ELF-1 (cell line): ENCODE results near the gene FGF1.
A peak's percentile ranks its signal among the peaks of the same experiment; 100 is the strongest.

ENCODE experiments used
- DNase-seq: peaks from one replicate; pipeline ENCODE4 v3.0.0-alpha.2; 2016; ENCODE audit warnings: low read depth, low spot score

The FGF1 gene

DNA sequence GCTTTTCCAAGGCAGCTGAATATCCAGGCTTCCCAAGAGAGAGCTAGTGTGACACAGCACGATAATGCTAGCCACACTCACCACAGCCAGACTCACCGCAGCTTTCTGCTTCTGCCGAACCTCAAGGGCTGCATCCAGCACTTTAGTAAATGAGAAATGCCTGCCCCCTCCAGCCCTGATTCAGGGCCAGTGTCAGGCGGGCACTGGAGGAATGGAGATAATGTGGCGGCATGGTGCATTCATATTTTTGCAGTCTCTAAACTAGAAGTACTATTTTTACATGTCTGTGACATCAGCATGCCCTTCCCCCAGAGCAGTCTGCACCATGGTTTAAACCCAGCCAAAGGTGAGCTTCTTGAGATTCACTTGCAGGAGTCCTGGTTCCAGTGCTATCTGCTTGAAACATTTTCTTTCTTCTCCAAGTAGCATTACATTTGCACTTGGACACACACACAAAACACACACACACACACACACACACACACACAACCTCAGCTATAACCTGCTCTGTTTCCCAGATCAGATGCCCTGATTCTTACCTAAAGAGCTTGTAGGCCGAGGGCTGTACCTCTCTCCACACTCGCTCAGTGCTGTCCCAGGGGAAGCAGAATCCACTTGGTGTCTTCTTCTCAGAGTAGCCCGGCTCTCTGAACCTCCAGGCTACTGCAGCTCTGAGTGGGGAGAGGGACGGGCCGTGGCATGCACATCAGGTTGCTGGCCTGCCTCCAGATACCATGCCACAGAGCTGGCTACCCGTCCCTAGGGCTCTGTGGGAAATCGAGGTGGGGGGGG lies at the start of gene FGF1:
TSS of gene FGF1 (minus strand) at position 673 of the 792 bp plus-strand sequence. CDS start 71,963 bp downstream, outside the sequence.
- DNase-seq, result no peak

DNA sequence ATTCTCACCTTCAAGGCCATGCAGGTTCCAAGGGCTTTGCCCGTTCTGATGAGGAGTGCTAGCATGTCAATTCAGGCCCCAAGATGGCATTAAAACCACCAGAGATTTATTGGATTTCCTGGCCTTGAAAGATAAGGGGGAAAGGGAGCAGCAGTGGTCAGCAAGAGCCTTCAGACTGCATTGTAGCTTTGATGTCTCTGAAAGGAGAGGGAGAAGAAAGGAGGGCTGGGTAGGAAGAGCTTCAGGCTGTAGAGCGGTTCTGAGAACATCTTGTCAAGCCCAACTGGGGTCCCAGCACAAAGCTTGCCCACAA lies 41.8 kb upstream of the FGF1 start:
- no peak for DNase-seq

DNA sequence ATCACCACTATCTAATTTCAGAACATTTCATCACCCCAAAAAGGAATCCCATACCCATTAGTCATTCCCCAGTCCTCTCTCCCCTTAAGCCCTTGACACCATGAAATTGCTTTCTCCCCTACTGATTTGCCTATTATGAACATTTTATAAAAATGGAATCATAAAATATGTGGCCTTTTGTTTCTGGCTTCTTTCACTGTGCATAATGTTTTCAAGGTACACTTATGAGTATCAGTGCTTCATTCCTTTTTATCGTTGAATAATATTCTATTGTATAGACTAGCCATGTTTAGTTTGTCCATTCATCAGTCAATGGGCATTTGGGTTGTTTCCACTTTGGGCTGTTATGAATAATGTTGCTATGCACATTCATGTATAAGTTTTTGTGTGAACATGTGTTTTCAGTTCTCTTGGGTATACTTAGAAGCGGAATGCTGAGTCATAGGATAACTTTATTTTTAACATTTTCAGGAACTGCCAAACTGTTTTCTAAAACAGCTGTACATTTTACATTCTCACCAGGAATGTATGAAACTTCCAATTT lies 40.4 kb upstream of the FGF1 start:
- DNase-seq, result no peak

DNA sequence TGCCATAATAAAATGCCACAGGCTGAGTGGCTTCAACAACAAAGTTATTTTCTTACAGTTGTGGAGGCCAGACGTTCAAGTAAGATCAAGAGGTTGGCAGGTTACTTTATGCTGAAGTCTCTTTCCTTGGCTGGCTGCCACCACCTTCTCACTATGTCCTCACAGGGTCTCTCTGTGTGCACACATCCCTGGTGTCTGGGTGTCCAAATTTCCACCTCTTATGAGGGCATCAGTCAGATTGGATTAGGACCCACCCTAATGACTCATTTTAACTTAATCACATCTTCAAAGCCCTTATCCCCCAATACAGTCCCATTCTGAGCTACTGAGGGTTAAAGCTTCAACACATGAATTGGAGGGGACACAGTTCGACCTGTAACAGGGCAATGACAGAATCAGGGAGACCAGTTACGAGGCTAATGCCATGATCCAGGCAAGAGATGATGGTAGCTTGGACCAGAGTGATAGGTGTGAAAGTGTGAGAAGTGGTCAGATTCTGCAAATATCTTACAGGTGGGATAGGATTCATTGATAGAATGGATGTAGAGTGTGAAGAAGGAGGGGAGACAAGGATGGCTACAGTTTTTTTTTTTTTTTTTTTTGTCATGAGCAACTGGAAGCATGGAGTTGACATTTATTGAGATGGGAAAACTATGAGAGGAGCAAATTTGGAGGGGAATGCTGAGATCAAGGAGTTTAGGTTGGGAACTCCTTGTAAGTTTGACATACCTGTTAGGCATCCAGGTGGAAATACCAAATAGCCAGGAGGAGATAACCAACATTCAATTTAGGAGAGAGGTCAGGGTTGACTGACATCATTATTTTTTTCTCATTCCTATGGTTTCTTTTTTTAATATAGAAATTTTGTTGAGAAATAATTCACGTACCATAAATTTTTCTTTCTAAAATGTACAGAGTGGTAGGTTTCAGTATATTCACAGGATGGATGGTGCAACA lies 39.6 kb upstream of the FGF1 start:
- no peak for DNase-seq

DNA sequence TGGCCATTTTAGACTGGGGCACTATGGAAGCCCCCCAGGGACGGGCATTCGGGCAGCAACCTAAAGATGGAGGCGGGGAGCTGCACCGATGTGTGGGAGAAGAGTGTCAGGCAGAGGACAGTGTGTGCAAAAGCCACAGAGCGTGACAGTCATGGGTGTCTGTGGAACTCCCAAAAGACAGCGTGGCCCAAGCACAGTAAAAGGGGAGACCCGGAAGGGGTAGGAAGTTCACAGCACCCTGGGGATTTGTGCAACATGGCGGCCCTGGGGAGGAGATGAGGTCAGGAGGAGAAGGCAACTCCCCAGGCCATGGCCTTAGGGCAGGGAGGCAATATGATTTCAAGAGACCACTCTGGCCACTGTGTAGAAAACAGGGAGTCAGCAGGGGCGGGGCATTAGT lies 38.9 kb upstream of the FGF1 start:
- DNase-seq, result no peak

DNA sequence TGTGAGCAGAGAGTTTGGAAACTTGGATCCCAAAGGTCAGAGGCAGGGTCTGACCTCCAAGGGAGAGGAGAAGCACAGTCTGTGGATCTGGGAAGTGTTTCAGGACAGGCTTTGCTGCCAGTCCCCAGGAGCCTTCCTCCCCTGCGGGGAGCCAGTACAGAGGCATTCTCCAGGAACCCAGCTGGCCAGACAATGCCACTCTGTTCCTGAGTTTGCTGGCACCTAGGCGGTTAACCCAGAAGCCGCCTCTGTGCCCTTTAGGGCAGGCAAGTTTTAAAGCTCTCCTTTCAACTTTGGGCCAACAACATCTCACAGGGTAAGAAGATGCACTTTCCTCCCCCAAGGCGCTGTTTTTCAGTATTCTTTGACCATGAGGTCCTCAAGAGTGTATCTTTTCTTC lies 37.0 kb upstream of the FGF1 start:
- no peak for DNase-seq

DNA sequence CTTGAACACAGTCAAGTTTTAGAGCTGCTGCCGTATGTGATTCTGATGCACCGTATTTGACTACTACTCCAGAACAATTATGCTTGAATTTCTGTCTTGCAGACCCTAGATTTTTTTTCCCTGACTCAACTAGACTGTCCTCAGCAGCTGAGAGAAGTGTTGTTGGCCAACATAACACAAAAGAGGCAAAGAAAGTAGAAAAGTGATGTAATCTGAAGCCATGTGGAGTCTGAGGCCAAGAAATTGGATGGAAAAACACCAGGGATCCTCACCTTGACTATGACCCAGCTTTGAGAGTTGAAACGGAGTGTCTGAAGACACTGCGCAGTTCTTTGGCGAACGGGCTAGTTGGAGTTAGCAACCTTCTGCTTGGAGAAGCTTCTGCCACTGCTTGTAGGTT lies 36.3 kb upstream of the FGF1 start:
- DNase-seq, result no peak

DNA sequence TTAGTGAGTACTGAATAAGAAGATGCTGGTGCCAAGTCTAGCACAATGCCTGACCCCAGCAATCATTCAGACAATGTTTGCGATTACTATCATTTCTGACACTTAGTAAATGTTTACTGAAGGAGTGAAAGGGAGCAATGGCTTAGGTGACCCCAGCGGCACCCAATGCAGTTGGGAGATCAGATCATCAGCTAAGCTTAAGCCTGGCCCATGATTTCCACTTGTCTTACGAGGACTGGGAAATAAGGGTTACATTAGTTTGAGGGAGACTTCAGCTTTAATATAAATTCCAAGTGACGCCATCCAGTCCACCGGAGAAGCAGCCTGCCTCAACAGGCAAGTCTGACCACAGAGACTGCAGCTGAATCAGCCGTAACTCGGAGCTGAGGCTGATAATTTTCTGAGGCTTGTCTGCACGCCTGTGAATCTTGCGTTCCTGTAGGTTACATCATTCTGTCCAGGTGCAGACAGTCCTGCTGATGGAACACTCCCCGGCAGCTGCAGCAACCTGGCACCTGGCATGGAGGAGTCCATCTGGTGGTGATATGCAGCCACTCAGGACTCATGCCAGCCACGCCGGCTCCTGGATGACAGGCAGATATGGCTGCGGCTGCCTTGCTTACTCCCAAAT lies 34.9 kb upstream of the FGF1 start:
- DNase-seq, result no peak

DNA sequence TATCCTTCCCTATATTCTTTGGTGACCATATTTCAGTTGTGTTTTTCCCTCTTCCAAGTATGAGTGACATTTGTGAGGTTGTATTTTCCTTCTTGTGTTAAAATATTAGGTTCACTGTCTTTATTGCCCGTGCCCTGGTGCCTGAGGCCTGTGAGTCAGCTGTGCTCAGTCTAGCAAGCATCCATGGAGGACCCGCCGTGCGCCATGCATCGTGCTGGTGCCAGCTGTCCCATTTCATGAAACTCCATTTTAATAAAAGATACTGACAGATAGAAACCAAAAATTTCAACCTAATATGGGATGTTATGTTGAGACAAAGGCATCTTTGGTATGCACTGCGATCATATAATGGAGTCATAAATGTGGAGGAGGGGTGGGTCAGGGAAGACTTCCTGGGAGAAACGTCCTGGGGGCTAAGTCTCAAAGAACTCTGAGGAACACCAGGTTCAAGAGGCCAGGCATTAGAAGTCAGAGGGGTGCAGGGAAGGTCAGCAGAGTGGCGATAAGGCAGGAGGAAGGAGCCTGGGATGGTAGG lies 34.0 kb upstream of the FGF1 start:
- DNase-seq, result no peak

DNA sequence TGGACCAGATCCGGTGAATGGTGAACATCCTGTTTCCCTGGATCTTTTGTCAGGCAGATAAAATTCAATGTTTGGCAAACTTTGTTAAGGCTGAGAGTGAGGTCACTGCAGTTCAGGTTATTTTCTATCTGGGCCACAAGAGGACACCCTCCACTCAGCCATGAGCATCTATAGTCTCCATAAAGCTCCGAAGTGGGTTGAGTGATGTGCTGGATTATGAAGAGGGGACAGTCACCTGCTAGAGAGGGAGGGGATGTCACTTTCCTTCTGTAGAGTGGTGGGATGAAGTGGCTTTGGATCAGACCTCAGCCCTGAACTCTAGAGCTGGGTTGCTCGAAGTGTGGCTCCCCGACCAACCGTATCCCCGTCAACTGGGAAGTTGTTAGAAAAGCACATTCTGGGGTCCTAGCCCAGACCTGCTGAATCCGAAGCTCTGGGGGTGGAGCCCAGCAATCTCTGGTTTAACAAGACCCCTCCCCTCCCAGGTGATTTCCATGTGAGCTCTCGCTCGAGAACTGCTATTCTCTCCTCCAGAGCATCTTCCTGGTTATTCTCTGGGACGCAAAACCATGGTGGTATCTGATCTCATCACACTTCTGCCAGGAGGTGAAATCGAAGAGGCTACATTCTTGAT lies 31.8 kb upstream of the FGF1 start:
- peak; percentile 41 for DNase-seq

DNA sequence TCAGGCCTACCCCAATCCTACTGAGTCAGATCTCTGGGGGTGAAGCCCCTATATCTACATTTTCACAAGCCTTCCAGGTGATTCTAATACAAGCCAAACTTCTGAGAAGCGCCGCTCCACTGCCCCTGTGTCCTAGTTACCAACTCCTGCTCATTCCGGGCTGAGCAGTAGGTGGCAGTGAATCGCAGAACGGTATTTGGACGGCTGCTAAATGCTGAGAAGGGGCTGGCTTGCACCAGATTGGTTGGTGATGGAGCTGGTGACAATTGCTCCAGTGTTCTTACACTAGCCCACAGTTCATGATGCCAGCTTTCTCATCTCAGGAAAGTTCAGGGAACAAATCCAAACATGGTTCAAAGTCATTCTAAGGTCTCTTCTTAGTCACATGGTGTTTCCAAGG lies 31.1 kb upstream of the FGF1 start:
- DNase-seq, result peak; percentile 79

DNA sequence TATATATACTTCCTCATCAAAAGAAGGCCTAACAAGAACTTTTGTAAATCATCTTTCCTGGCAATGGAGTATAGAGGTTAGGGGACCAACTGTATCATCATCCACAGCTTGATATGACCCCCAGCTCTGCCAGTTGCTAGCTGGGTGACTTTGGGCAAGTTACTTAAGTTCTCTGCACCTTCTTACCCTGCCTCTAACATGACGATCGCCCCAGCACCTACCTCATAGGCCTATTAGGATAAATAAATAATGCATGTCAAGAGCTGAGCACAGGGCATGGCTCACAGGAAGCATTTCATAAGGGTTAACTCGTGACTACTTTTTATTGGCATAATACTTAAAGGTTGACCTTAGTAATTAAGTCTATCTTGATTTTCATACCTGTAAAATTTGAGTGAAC lies 29.4 kb upstream of the FGF1 start:
- no peak for DNase-seq

DNA sequence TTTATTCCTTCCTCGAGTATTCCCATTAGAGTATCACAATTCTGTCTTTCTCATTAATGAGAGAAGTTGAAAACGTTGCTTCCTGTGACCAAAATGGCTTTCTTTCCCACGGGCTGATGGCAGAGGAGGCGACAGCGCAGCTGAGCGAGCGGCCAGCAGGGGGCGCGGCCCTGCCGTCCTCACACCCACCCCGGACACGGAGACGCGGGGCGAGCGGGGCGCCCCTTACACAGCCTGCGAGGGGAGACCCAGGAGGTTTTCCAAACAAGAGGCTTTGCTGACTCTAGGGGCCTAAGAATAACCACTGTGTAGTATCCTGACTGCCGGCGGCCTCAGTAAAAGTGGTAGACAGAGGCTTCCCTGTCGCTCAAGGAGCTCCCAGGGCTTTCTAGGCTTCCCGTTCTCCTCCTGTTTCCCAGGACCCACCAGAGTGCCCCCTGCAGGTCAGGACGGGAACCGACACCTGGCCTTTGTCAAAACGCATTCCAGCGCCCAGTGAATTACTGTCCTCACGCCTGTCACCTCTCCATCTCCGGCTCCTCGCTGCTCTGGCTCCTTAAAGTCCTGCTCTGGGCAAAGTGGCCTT lies 27.3 kb upstream of the FGF1 start:
- DNase-seq, result peak; percentile 98

DNA sequence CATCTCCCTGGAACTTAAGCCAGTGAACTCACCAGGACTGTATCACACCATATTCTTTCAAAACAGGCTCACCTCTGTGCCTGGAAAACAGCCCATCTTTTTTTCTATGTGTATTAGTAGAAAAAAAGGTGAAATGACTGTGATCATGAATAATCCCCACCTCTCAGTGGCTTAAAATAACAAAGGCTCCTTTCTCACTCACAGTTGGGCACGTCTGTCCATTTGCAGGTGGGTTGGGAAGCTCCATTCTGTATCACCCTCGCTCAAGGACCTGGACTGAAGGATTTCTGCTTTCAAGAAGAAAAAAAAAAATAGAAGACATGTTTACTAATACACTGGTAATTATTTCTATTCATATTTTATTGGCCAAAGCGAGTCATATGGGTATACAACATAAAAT lies 17.3 kb upstream of the FGF1 start:
- DNase-seq, result no peak

DNA sequence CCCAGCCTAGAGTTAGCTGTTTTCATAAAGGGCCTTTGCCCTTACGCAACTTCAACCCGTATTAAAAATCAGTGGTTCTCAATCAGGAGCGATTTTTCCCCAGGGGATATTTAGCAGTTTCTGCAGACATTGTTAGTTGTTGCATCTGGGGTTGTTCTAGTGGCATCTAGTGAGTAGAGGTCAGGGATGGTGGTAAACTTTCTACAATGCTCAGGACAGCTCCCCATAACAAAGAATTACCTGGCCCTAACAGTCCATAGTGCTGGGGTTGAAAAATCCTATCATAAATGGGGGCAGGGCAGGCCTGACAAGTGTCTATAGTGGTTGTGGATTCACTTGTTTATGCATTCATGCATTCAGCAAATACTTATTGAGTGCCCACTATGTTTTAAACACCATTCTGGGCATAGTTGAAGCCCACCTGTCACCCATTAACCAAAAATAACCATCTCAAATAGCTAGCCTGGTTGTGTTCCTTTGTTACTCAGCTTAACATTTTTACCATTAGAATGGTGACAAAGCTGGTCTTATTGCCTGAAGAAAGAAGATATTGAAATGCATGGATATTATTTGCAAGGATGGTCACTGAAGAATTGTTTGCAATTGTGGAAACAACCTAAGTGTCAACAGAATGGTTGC lies 15.9 kb upstream of the FGF1 start:
- DNase-seq, result no peak

DNA sequence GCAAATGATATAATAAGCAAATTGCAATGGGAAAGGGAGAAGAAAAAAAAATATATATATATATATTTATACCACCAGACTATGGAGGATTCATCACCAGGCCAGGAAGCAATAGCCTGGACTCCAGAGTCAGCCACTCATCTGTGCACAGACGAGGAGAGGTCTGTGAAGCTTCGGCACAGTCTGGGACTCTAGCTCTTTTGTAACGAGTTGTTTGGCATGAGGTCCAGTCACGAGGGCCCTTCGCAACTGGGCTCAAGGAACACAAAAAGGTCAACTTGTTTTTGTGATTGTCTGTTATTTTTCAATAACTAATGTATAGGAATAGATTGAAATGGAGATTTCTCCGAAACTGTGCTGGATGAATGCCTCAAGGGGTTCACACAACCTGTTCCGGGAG lies 14.7 kb upstream of the FGF1 start:
- no peak for DNase-seq

DNA sequence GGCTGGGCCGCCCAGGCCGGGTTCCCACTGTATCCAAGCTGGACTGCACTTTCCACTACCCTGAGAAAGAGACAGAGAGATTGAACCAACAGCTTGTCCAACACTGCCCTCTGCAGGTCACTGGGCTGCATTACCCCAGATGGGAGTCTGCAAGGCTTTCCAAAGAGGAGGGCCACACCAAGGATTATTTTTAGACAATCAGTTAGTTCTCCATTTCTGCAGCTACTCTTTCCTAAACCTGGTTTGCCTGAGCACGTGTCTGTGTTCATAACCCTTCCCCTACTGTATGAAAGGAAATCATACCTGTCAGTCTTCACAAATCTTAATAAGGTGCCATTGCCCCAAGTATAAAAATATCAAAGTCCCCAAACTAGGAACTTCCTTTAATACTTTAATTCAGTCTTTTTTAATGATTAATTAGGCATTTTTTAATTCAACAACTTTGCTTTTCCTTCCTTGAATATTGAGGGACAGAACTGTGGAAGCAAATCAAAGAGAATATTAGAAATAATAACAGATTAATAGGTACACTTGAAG lies 13.4 kb upstream of the FGF1 start:
- DNase-seq, result peak; percentile 91

DNA sequence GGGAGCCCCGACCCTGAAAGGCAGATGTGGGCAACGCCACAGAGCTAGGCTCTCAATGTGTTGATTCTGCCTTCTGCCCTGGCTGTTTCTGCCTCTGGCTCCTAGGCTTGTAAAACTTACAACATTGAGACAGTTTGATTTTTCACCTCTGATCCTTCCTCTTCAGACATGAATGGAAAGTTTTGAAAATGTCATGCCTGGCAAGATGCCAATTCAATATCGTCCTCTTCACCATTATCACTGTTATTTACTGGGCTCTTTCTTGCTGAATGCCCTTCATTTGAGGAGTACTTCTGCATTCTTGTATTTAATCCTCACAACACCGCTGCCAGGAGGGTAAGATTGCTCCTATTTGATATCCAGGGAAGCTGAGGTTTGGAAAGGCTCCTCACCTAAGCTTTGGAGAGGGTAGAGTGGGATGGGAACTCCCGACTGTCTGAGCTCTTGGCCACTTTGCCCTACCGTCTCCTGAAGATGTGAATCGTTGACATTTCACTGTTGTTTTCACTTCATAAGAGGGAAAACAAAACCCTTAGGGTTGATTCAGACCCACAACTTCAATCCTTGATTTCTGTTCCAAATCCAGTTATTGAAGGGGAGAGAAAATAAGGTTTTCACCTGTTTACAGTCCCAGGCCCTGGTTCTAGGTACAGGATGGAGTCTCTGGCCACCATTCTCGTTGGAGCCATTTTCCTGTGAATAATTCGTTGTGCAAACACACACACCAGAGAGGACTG lies 12.7 kb upstream of the FGF1 start:
- DNase-seq, result no peak
